Urinary bladder (tissue), 4 donors: ENCODE data around the gene SIMC1. TPM values are rescaled to one million over a fixed set of nuclear protein-coding genes. Genes with fewer than 3 reads are reported as not detected.

Experiments
- DNase-seq: peaks from one replicate; pipeline ENCODE4 v3.0.0-alpha.2; 2015; ENCODE audit errors: extremely low spot score
- H3K27ac ChIP-seq: one replicate; pipeline ENCODE4 v1.5.1; 2013; ENCODE audit warnings: low read depth, mild to moderate bottlenecking, moderate library complexity
- H3K36me3 ChIP-seq: one replicate; pipeline ENCODE4 v1.6.1; 2013; ENCODE audit warnings: mild to moderate bottlenecking, moderate library complexity; ENCODE audit not compliant: insufficient read depth
- H3K4me1 ChIP-seq: one replicate; pipeline ENCODE4 v1.6.1; 2013; ENCODE audit warnings: mild to moderate bottlenecking, moderate library complexity; ENCODE audit not compliant: insufficient read depth
- H3K4me3 ChIP-seq: one replicate; pipeline ENCODE4 v1.5.1; 2013; ENCODE audit warnings: low read depth, low read length
- WGBS: extraction: QIAGEN DNeasy Blood & Tissue Kit; methylation state at CpG from one replicate; pipeline ENCODE4 v1.1.7; 2013; 5-methylcytosine and 5-hydroxymethylcytosine counted together
- polyA plus RNA-seq: library from polyadenylated mRNA; stranded (reverse); fragments of 200-250 nt; gene quantifications from one replicate; pipeline ENCODE4 v1.2.3, GENCODE V29; 2013
- total RNA-seq: library from RNA; depleted of rRNA; stranded (reverse); fragments of >200 nt; gene quantifications from one replicate; pipeline ENCODE4 v1.2.3, GENCODE V29; 2014
- donor health status: healthy with polysubstance abuse.
- donor health status: healthy.

Gene SIMC1
- total and polyA plus RNA-seq, 2 donors: 11.7 to 13.5 TPM

GRCh38 chr5:176352116-176352878 is 114.1 kb downstream of the SIMC1 start:
- H3K27ac ChIP-seq: no peak overlapping the region
- H3K4me3 ChIP-seq: no peak overlapping the region
- H3K36me3 ChIP-seq: peaks cover 2% of the 10 kb centered on the region
- no peak for DNase-seq
- no peaks in the 10 kb centered on the region for H3K4me1 ChIP-seq
- 93% methylated on average over 5 of the region's 5 CpGs for WGBS

GRCh38 chr5:176353533-176353932 is 115.3 kb downstream of the SIMC1 start:
- H3K4me3 ChIP-seq: no peak overlapping the region
- 95% methylated on average over 4 of the region's 4 CpGs for WGBS
- DNase-seq: no peak

GRCh38 chr5:176355400-176356178 is 117.4 kb downstream of the SIMC1 start:
- no peaks in the 10 kb centered on the region for H3K4me1 ChIP-seq
- peaks cover 2% of the 10 kb centered on the region for H3K36me3 ChIP-seq
- DNase-seq: no peak
- H3K27ac ChIP-seq: no peak overlapping the region
- WGBS: 83% methylated on average over 16 of the region's 16 CpGs
- no peak overlapping the region for H3K4me3 ChIP-seq

More at GRCh38 chr5:176353533-176353932, 115.3 kb downstream of the SIMC1 start:
- H3K4me1 ChIP-seq: no peaks in the 10 kb centered on the region
- H3K36me3 ChIP-seq: peaks cover 2% of the 10 kb centered on the region
- H3K27ac ChIP-seq: no peak overlapping the region

GRCh38 chr5:176356179-176356566 is 117.9 kb downstream of the SIMC1 start:
- 94% methylated on average over 3 of the region's 3 CpGs for WGBS
- no peak overlapping the region for H3K4me3 ChIP-seq
- DNase-seq: no peak
- no peaks in the 10 kb centered on the region for H3K4me1 ChIP-seq
- no peak overlapping the region for H3K27ac ChIP-seq
- H3K36me3 ChIP-seq: peaks cover 2% of the 10 kb centered on the region

GRCh38 chr5:176359658-176360057 is 121.4 kb downstream of the SIMC1 start:
- no peak overlapping the region for H3K4me3 ChIP-seq
- H3K27ac ChIP-seq: no peak overlapping the region
- H3K4me1 ChIP-seq: no peaks in the 10 kb centered on the region
- WGBS: 53% methylated on average over 4 of the region's 4 CpGs
- no peaks in the 10 kb centered on the region for H3K36me3 ChIP-seq
- DNase-seq: no peak

- Histone ChIP-seq H3K4me3 (peak overlapping the region; percentile 81), H3K27ac (peak overlapping the region; percentile 60), H3K36me3 (no peaks in the 10 kb centered on the region), H3K4me1 (no peaks in the 10 kb centered on the region)
- no peak for DNase-seq
- 2% methylated on average over 27 of the region's 27 CpGs for WGBS
These were observed 122.7 kb downstream of the SIMC1 start for GRCh38 chr5:176360894-176361436.

- peak within 1 kb of the TSS; percentile 60 for H3K27ac ChIP-seq
- WGBS: 2% methylated on average over 56 of the region's 56 CpGs
- peak within 1 kb of the TSS; percentile 81 for H3K4me3 ChIP-seq
- no peaks in the 10 kb centered on the region for H3K4me1 ChIP-seq
- H3K36me3 ChIP-seq: no peaks in the 10 kb centered on the region
- DNase-seq: peak; percentile 86
These were observed 123.4 kb downstream of the SIMC1 start, which contains the start of gene KIAA1191 for GRCh38 chr5:176361437-176362232. Gene KIAA1191, minus strand, starts transcription at chr5:176361764. Its CDS starts 2,256 bp downstream, at chr5:176359508.

- Histone ChIP-seq H3K27ac (no peak overlapping the region), H3K4me1 (no peaks in the 10 kb centered on the region), H3K4me3 (no peak overlapping the region), H3K36me3 (no peaks in the 10 kb centered on the region)
- DNase-seq: no peak
- 70% methylated on average over 8 of the region's 8 CpGs for WGBS
These were observed 123.9 kb downstream of the SIMC1 start for GRCh38 chr5:176362233-176362490.

- Histone ChIP-seq H3K27ac (no peak overlapping the region), H3K4me3 (peak overlapping the region; percentile 75), H3K4me1 (no peaks in the 10 kb centered on the region), H3K36me3 (no peaks in the 10 kb centered on the region)
- 27% methylated on average over 28 of the region's 28 CpGs for WGBS
- DNase-seq: no peak
These were observed 126.6 kb downstream of the SIMC1 start for GRCh38 chr5:176364765-176365350.

- H3K36me3 ChIP-seq: no peaks in the 10 kb centered on the region
- DNase-seq: no peak
- under 1% methylated on average over 108 of the region's 108 CpGs for WGBS
- H3K4me3 ChIP-seq: peak within 1 kb of the TSS; percentile 75
- peak within 1 kb of the TSS; percentile 33 for H3K27ac ChIP-seq
- H3K4me1 ChIP-seq: no peaks in the 10 kb centered on the region
These were observed 127.4 kb downstream of the SIMC1 start, which contains the start of gene ARL10 for GRCh38 chr5:176365351-176366231. Gene ARL10, plus strand, starts transcription at chr5:176365487. Its CDS starts 77 bp downstream, at chr5:176365564.

- H3K4me1 ChIP-seq: no peaks in the 10 kb centered on the region
- no peak for DNase-seq
- H3K4me3 ChIP-seq: peak overlapping the region; percentile 75
- 43% methylated on average over 38 of the region's 38 CpGs for WGBS
- H3K27ac ChIP-seq: no peak overlapping the region
- no peaks in the 10 kb centered on the region for H3K36me3 ChIP-seq
These were observed 128.1 kb downstream of the SIMC1 start for GRCh38 chr5:176366232-176366894.

- 94% methylated on average over 13 of the region's 13 CpGs for WGBS
- Histone ChIP-seq H3K4me1 (no peaks in the 10 kb centered on the region), H3K36me3 (no peaks in the 10 kb centered on the region), H3K4me3 (no peak overlapping the region), H3K27ac (no peak overlapping the region)
- DNase-seq: no peak
These were observed 130.5 kb downstream of the SIMC1 start for GRCh38 chr5:176368726-176369125.
